ENCODE results near the gene LTBP2.

The LTBP2 gene

GRCh38 chr14:74587363-74587707 lies 24.7 kb downstream of the LTBP2 start:
- DNase-seq, result no peak

GRCh38 chr14:74586681-74587362 lies 25.2 kb downstream of the LTBP2 start:
- DNase-seq, result no peak

- no peak for DNase-seq
Measured at GRCh38 chr14:74585406-74586335, 26.4 kb downstream of the LTBP2 start.

GRCh38 chr14:74584951-74585350 lies 27.1 kb downstream of the LTBP2 start:
- no peak for DNase-seq

GRCh38 chr14:74583689-74584434 lies 28.2 kb downstream of the LTBP2 start:
- DNase-seq, result no peak

GRCh38 chr14:74582910-74583581 lies 29.0 kb downstream of the LTBP2 start:
- DNase-seq, result no peak

GRCh38 chr14:74580275-74580672 lies 31.8 kb downstream of the LTBP2 start:
- no peak for DNase-seq

GRCh38 chr14:74579447-74580274 lies 32.4 kb downstream of the LTBP2 start:
- DNase-seq, result no peak

GRCh38 chr14:74578479-74578878 lies 33.6 kb downstream of the LTBP2 start:
- DNase-seq, result no peak

- no peak for DNase-seq
Measured at GRCh38 chr14:74577948-74578275, 34.1 kb downstream of the LTBP2 start.

- no peak for DNase-seq
Measured at GRCh38 chr14:74577247-74577947, 34.6 kb downstream of the LTBP2 start.

- DNase-seq, result no peak
Measured at GRCh38 chr14:74575936-74576335, 36.1 kb downstream of the LTBP2 start.

- no peak for DNase-seq
Measured at GRCh38 chr14:74575507-74575906, 36.5 kb downstream of the LTBP2 start.

GRCh38 chr14:74574706-74575105 lies 37.3 kb downstream of the LTBP2 start:
- no peak for DNase-seq

GRCh38 chr14:74574090-74574433 lies 38.0 kb downstream of the LTBP2 start:
- DNase-seq, result no peak

- no peak for DNase-seq
Measured at GRCh38 chr14:74573421-74574089, 38.5 kb downstream of the LTBP2 start.

GRCh38 chr14:74572726-74573301 lies 39.2 kb downstream of the LTBP2 start:
- DNase-seq, result no peak

GRCh38 chr14:74571901-74572725 lies 39.9 kb downstream of the LTBP2 start:
- DNase-seq, result no peak

GRCh38 chr14:74571441-74571841 lies 40.6 kb downstream of the LTBP2 start:
- DNase-seq, result no peak

- DNase-seq, result no peak
Measured at GRCh38 chr14:74570696-74571095, 41.3 kb downstream of the LTBP2 start.

All from effector CD8-positive, alpha-beta T cell (primary cell).